Immature natural killer cell (primary cell): Measurements from ENCODE around the gene PCBD1. TPM values are rescaled to one million over a fixed set of nuclear protein-coding genes. Genes with fewer than 3 reads are reported as not detected.
A peak's percentile ranks its signal among the peaks of the same experiment; 100 is the strongest.

Experiments
- DNase-seq, 3 donors: peaks; one replicate each; pipeline ENCODE4 v3.0.0; 2022; ENCODE audit warnings: mixed read lengths in 1 of 3
- H3K27ac Mint-ChIP-seq, 6 donors: one replicate each; pipeline ENCODE4 v1.8.0; 2020; ENCODE audit warnings: mixed read lengths in 6 of 6, mild to moderate bottlenecking in 5 of 6, inconsistent platforms in 4 of 6, moderate library complexity in 3 of 6
- H3K27me3 Mint-ChIP-seq, 3 donors: one replicate each; pipeline ENCODE4 v1.8.0; 2020 to 2021; ENCODE audit warnings: low read depth in 3 of 3, mild to moderate bottlenecking in 3 of 3, mixed read lengths in 3 of 3, moderate library complexity in 3 of 3, inconsistent platforms in 1 of 3
- H3K36me3 Mint-ChIP-seq, 3 donors: one replicate each; pipeline ENCODE4 v1.8.0; 2020; ENCODE audit warnings: mixed read lengths in 3 of 3, inconsistent platforms in 2 of 3, mild to moderate bottlenecking in 2 of 3
- H3K4me1 Mint-ChIP-seq, 2 donors: one replicate each; pipeline ENCODE4 v1.8.0; 2020; ENCODE audit warnings: inconsistent platforms in 2 of 2, mild to moderate bottlenecking in 2 of 2, mixed read lengths in 2 of 2, moderate library complexity in 1 of 2
- H3K4me3 Mint-ChIP-seq, 5 donors: one replicate each; pipeline ENCODE4 v1.8.0; 2020; ENCODE audit warnings: mild to moderate bottlenecking in 5 of 5, mixed read lengths in 5 of 5, inconsistent platforms in 3 of 5, moderate library complexity in 3 of 5
- H3K9me3 Mint-ChIP-seq, 6 donors: one replicate each; pipeline ENCODE4 v1.8.0; 2020; ENCODE audit warnings: mild to moderate bottlenecking in 6 of 6, mixed read lengths in 6 of 6, inconsistent platforms in 4 of 6, moderate library complexity in 3 of 6
- polyA plus RNA-seq, 3 donors: library from polyadenylated mRNA; unstranded; fragments of 300-500 nt; fragmentation: Illumina TruSeq; gene quantifications; one replicate each; pipeline ENCODE4 v1.2.3, GENCODE V29; 2021

PCBD1 gene
- polyA plus RNA-seq, result 10 to 100 TPM; 24.0 to 35.2 (median 25.4) TPM

GRCh38 chr10:70887804-70888800 lies at the start of gene PCBD1:
Gene PCBD1, minus strand, starts transcription at chr10:70888565. Its CDS starts 32 bp downstream, at chr10:70888533.
- peak; percentile 54 to 71 (median 65) for DNase-seq
- Mint-ChIP-seq H3K36me3 (peaks cover 4 to 14% (median 12%) of the 10 kb centered on the region in 3 donors), H3K27ac (peak within 1 kb of the TSS; percentile 72 to 84 (median 78)), H3K4me1 (peaks cover 11% of the 10 kb centered on the region in 2 donors), H3K4me3 (peak within 1 kb of the TSS; percentile 75 to 90 (median 88)), H3K27me3 (peaks cover 0 to 3% (median 0%) of the 10 kb centered on the region in 3 donors), H3K9me3 (no peaks in the 10 kb centered on the region)

- H3K27me3 Mint-ChIP-seq, result peaks cover 0 to 7% (median 5%) of the 10 kb centered on the region in 3 donors
- no peak overlapping the region for H3K27ac Mint-ChIP-seq
- no peak for DNase-seq
- H3K4me1 Mint-ChIP-seq, result no peaks in the 10 kb centered on the region
- no peak overlapping the region for H3K4me3 Mint-ChIP-seq
- H3K36me3 Mint-ChIP-seq, result no peaks in the 10 kb centered on the region
- H3K9me3 Mint-ChIP-seq, result no peaks in the 10 kb centered on the region
Observed at GRCh38 chr10:70937661-70938060, 49.3 kb upstream of the PCBD1 start.

- Mint-ChIP-seq H3K27ac (no peak overlapping the region), H3K9me3 (no peaks in the 10 kb centered on the region), H3K4me1 (no peaks in the 10 kb centered on the region), H3K27me3 (peaks cover 0 to 7% (median 5%) of the 10 kb centered on the region in 3 donors), H3K4me3 (no peak overlapping the region), H3K36me3 (no peaks in the 10 kb centered on the region)
- no peak for DNase-seq
Observed at GRCh38 chr10:70936111-70936510, 47.7 kb upstream of the PCBD1 start.

- Mint-ChIP-seq H3K4me3 (no peak overlapping the region), H3K4me1 (no peaks in the 10 kb centered on the region), H3K27me3 (peaks cover 0 to 6% (median 5%) of the 10 kb centered on the region in 3 donors), H3K27ac (no peak overlapping the region), H3K9me3 (no peaks in the 10 kb centered on the region), H3K36me3 (no peaks in the 10 kb centered on the region)
- DNase-seq, result no peak
Observed at GRCh38 chr10:70935631-70936030, 47.3 kb upstream of the PCBD1 start.

- no peak for DNase-seq
- peaks cover 0 to 5% (median 4%) of the 10 kb centered on the region in 3 donors for H3K27me3 Mint-ChIP-seq
- H3K36me3 Mint-ChIP-seq, result no peaks in the 10 kb centered on the region
- no peaks in the 10 kb centered on the region for H3K4me1 Mint-ChIP-seq
- no peak overlapping the region for H3K4me3 Mint-ChIP-seq
- H3K9me3 Mint-ChIP-seq, result no peaks in the 10 kb centered on the region
- H3K27ac Mint-ChIP-seq, result no peak overlapping the region
Observed at GRCh38 chr10:70935125-70935625, 46.8 kb upstream of the PCBD1 start.

- Mint-ChIP-seq H3K27ac (no peak overlapping the region), H3K4me3 (no peak overlapping the region), H3K27me3 (peaks cover 0 to 7% (median 2%) of the 10 kb centered on the region in 3 donors), H3K36me3 (no peaks in the 10 kb centered on the region), H3K4me1 (no peaks in the 10 kb centered on the region), H3K9me3 (no peaks in the 10 kb centered on the region)
- DNase-seq, result no peak
Observed at GRCh38 chr10:70934701-70935100, 46.3 kb upstream of the PCBD1 start.

GRCh38 chr10:70932392-70933196 lies 44.2 kb upstream of the PCBD1 start:
- no peak overlapping the region for H3K4me3 Mint-ChIP-seq

GRCh38 chr10:70931168-70931815 lies 42.9 kb upstream of the PCBD1 start:
- H3K9me3 Mint-ChIP-seq, result no peaks in the 10 kb centered on the region
- H3K27ac Mint-ChIP-seq, result no peak overlapping the region
- peaks cover 0 to 6% (median 2%) of the 10 kb centered on the region in 3 donors for H3K27me3 Mint-ChIP-seq
- no peaks in the 10 kb centered on the region for H3K4me1 Mint-ChIP-seq
- no peak for DNase-seq
- no peaks in the 10 kb centered on the region for H3K36me3 Mint-ChIP-seq
- H3K4me3 Mint-ChIP-seq, result no peak overlapping the region

More at GRCh38 chr10:70932392-70933196, 44.2 kb upstream of the PCBD1 start:
- DNase-seq, result no peak
- Mint-ChIP-seq H3K36me3 (no peaks in the 10 kb centered on the region), H3K27me3 (peaks cover 0 to 6% (median 2%) of the 10 kb centered on the region in 3 donors), H3K4me1 (no peaks in the 10 kb centered on the region), H3K27ac (no peak overlapping the region), H3K9me3 (no peaks in the 10 kb centered on the region)

GRCh38 chr10:70930263-70931000 lies 42.1 kb upstream of the PCBD1 start:
- no peak for DNase-seq
- no peaks in the 10 kb centered on the region for H3K36me3 Mint-ChIP-seq
- no peaks in the 10 kb centered on the region for H3K9me3 Mint-ChIP-seq
- peaks cover 0 to 6% (median 2%) of the 10 kb centered on the region in 3 donors for H3K27me3 Mint-ChIP-seq
- H3K4me3 Mint-ChIP-seq, result no peak overlapping the region
- H3K27ac Mint-ChIP-seq, result no peak overlapping the region
- H3K4me1 Mint-ChIP-seq, result peaks cover 0 to under 1% of the 10 kb centered on the region in 2 donors

GRCh38 chr10:70928140-70928539 lies 39.8 kb upstream of the PCBD1 start:
- Mint-ChIP-seq H3K4me3 (no peak overlapping the region), H3K27me3 (peaks cover 0 to 3% (median 2%) of the 10 kb centered on the region in 3 donors), H3K9me3 (no peaks in the 10 kb centered on the region), H3K36me3 (no peaks in the 10 kb centered on the region), H3K27ac (no peak overlapping the region), H3K4me1 (peaks cover 0 to 6% of the 10 kb centered on the region in 2 donors)
- DNase-seq, result no peak

GRCh38 chr10:70927189-70927943 lies 39.0 kb upstream of the PCBD1 start:
- Mint-ChIP-seq H3K36me3 (no peaks in the 10 kb centered on the region), H3K27me3 (peaks cover 0 to 3% (median 2%) of the 10 kb centered on the region in 3 donors), H3K4me1 (peaks cover 0 to 6% of the 10 kb centered on the region in 2 donors), H3K9me3 (no peaks in the 10 kb centered on the region), H3K4me3 (no peak overlapping the region), H3K27ac (peak overlapping the region in 1 of 6 donors; percentile 51)
- no peak for DNase-seq
